Right cardiac atrium (tissue), 5 donors: ENCODE measurements around the gene RPTOR. TPM values are rescaled to one million over a fixed set of nuclear protein-coding genes. Genes with fewer than 3 reads are reported as not detected.
"Not testable (repeated sequence)": the region's sequence is repeated elsewhere in the genome, so short reads cannot be mapped to it uniquely, and the experiment has no call there.

Source experiments
- ATAC-seq, 2 donors: fragments of 200-7000 bp; cut with Tn5 transposase; one replicate each; pipeline versions ENCODE4 v1.8.0 to v1.9.1; 2020; ENCODE audit warnings: moderate library complexity in 2 of 2, mild to moderate bottlenecking in 1 of 2
- DNase-seq, 3 donors: peaks; one replicate each; pipeline ENCODE4 v3.0.0-alpha.2; 2020
- H3K27ac ChIP-seq: one replicate; pipeline ENCODE4 v1.5.1; 2013; ENCODE audit warnings: mild to moderate bottlenecking, low read length, control low read depth, moderate library complexity
- H3K27me3 ChIP-seq: one replicate; pipeline ENCODE4 v1.6.1; 2013; ENCODE audit not compliant: control insufficient read depth, insufficient read depth
- H3K4me1 ChIP-seq: one replicate; pipeline ENCODE4 v1.6.1; 2013; ENCODE audit warnings: low read length; ENCODE audit not compliant: control insufficient read depth, insufficient read depth
- H3K4me3 ChIP-seq: one replicate; pipeline ENCODE4 v1.5.1; 2013; ENCODE audit warnings: low read length, control low read depth
- H3K9me3 ChIP-seq: one replicate; pipeline ENCODE4 v1.6.1; 2013; ENCODE audit warnings: low read length; ENCODE audit not compliant: control insufficient read depth
- WGBS: extraction: QIAGEN DNeasy Blood & Tissue Kit; methylation state at CpG from one replicate; pipeline ENCODE4 v1.1.7; 2013; 5-methylcytosine and 5-hydroxymethylcytosine counted together
- intact Hi-C, 4 donors: fragments of 100-400 bp; cut with DNase I; formaldehyde crosslinking; loops; one replicate each; pipeline versions ENCODE4 v1.11.0 to v1.14.0; 2022 to 2023
- polyA plus RNA-seq: library from polyadenylated mRNA; stranded (reverse); fragments of 200-250 nt; gene quantifications from one replicate; pipeline ENCODE4 v1.2.3, GENCODE V29; 2013
- total RNA-seq, 4 donors: library from RNA; stranded (reverse); fragmentation: NEBNext Ultra II Directional; extraction: Animal tissue kit (Norgen Biotek cat#: 25700); gene quantifications; one replicate each; pipeline ENCODE4 v1.2.1, GENCODE V29; 2021
- donor health status: healthy with polysubstance abuse.
- donor health status: DM: no; HTN: yes; CAD: no.
- donor health status: DM: no; HTN: no; CAD: no.
- donor health status: DM: no; HTN: yes; CAD: no; lungs with severe emphysema.
- donor health status: DM: yes; HTN: yes; CAD: no.

RPTOR gene
- total and polyA plus RNA-seq, 5 donors: 15.2 to 27.0 (median 25.3) TPM

- DNase-seq (no peak), ATAC-seq (no peak)
- Histone ChIP-seq H3K27me3 (no peaks in the 10 kb centered on the region), H3K9me3 (no peaks in the 10 kb centered on the region), H3K4me1 (no peaks in the 10 kb centered on the region), H3K27ac (no peak overlapping the region), H3K4me3 (no peak overlapping the region)
- intact Hi-C loops: no loop called here
- WGBS: 58% methylated on average over 23 of the region's 23 CpGs
Observed at GRCh38 chr17:80529104-80529903, 15.3 kb upstream of the RPTOR start.

- no peak for DNase-seq
- 66% methylated on average over 6 of the region's 6 CpGs for WGBS
- Histone ChIP-seq H3K27ac (no peak overlapping the region), H3K9me3 (no peaks in the 10 kb centered on the region), H3K27me3 (no peaks in the 10 kb centered on the region), H3K4me3 (no peak overlapping the region), H3K4me1 (no peaks in the 10 kb centered on the region)
- ATAC-seq: no peak
- intact Hi-C loops: no loop called here
Observed at GRCh38 chr17:80529904-80530292, 14.7 kb upstream of the RPTOR start.

- no peaks in the 10 kb centered on the region for H3K27me3 ChIP-seq
- 73% methylated on average over 7 of the region's 7 CpGs for WGBS
- no peak overlapping the region for H3K27ac ChIP-seq
- H3K4me1 ChIP-seq: no peaks in the 10 kb centered on the region
- H3K4me3 ChIP-seq: no peak overlapping the region
- DNase-seq: no peak
- intact Hi-C loops: no loop called here
- H3K9me3 ChIP-seq: no peaks in the 10 kb centered on the region
- no peak for ATAC-seq
Observed at GRCh38 chr17:80531400-80531799, 13.2 kb upstream of the RPTOR start.

GRCh38 chr17:80537386-80537785 is 7.3 kb upstream of the RPTOR start:
- H3K27ac ChIP-seq, H3K27me3 ChIP-seq, intact Hi-C loops, H3K4me3 ChIP-seq, H3K4me1 ChIP-seq, ATAC-seq, H3K9me3 ChIP-seq, DNase-seq: not testable (repeated sequence)
- WGBS: 92% methylated on average over 30 of the region's 30 CpGs

- no peaks in the 10 kb centered on the region for H3K9me3 ChIP-seq
- WGBS: 75% methylated on average over 14 of the region's 14 CpGs
- H3K27me3 ChIP-seq: no peaks in the 10 kb centered on the region
- intact Hi-C loops: no loop called here
- DNase-seq (no peak), ATAC-seq (no peak)
- H3K27ac ChIP-seq: no peak overlapping the region
- no peaks in the 10 kb centered on the region for H3K4me1 ChIP-seq
- no peak overlapping the region for H3K4me3 ChIP-seq
Observed at GRCh38 chr17:80538484-80538883, 6.2 kb upstream of the RPTOR start.

GRCh38 chr17:80539022-80539641 is 5.5 kb upstream of the RPTOR start:
- Histone ChIP-seq H3K4me1 (no peaks in the 10 kb centered on the region), H3K9me3 (no peaks in the 10 kb centered on the region), H3K27me3 (no peaks in the 10 kb centered on the region), H3K27ac (no peak overlapping the region), H3K4me3 (no peak overlapping the region)
- ATAC-seq: no peak
- intact Hi-C loops: no loop called here
- DNase-seq: no peak
- WGBS: 10% methylated on average over 12 of the region's 12 CpGs

GRCh38 chr17:80545499-80545826 is 825 bp downstream of the RPTOR start:
- intact Hi-C loops: no loop called here
- DNase-seq (no peak), ATAC-seq (no peak)
- Histone ChIP-seq H3K4me1 (peaks cover 4% of the 10 kb centered on the region), H3K4me3 (peak overlapping the region; percentile 72), H3K9me3 (no peaks in the 10 kb centered on the region), H3K27me3 (no peaks in the 10 kb centered on the region), H3K27ac (no peak overlapping the region)
- 6% methylated on average over 8 of the region's 8 CpGs for WGBS

GRCh38 chr17:80546267-80546666 is 1.6 kb downstream of the RPTOR start:
- DNase-seq (no peak), ATAC-seq (no peak)
- Histone ChIP-seq H3K4me1 (peaks cover 4% of the 10 kb centered on the region), H3K27ac (no peak overlapping the region), H3K27me3 (no peaks in the 10 kb centered on the region), H3K9me3 (no peaks in the 10 kb centered on the region), H3K4me3 (no peak overlapping the region)
- intact Hi-C loops: no loop called here
- WGBS: 81% methylated on average over 5 of the region's 5 CpGs

- H3K4me1 ChIP-seq: no peaks in the 10 kb centered on the region
- no peak overlapping the region for H3K4me3 ChIP-seq
- ATAC-seq (no peak), DNase-seq (no peak)
- 40% methylated on average over 2 of the region's 2 CpGs for WGBS
- intact Hi-C loops: no loop called here
- H3K27ac ChIP-seq: no peak overlapping the region
- H3K27me3 ChIP-seq: no peaks in the 10 kb centered on the region
- H3K9me3 ChIP-seq: no peaks in the 10 kb centered on the region
Observed at GRCh38 chr17:80552523-80552922, 7.9 kb downstream of the RPTOR start.

- no peak for ATAC-seq
- no peak overlapping the region for H3K4me3 ChIP-seq
- WGBS: 96% methylated on average over 7 of the region's 7 CpGs
- no peak overlapping the region for H3K27ac ChIP-seq
- H3K27me3 ChIP-seq: no peaks in the 10 kb centered on the region
- H3K4me1 ChIP-seq: no peaks in the 10 kb centered on the region
- intact Hi-C loops: no loop called here
- DNase-seq: no peak
- H3K9me3 ChIP-seq: no peaks in the 10 kb centered on the region
Observed at GRCh38 chr17:80555266-80555665, 10.6 kb downstream of the RPTOR start.

- Histone ChIP-seq H3K4me1 (no peaks in the 10 kb centered on the region), H3K4me3 (no peak overlapping the region), H3K9me3 (no peaks in the 10 kb centered on the region), H3K27me3 (no peaks in the 10 kb centered on the region), H3K27ac (no peak overlapping the region)
- intact Hi-C loops: no loop called here
- WGBS: 85% methylated on average over 6 of the region's 6 CpGs
- ATAC-seq: no peak
- no peak for DNase-seq
Observed at GRCh38 chr17:80558046-80558445, 13.4 kb downstream of the RPTOR start.
